ENCODE results near the gene MAD1L1. TPM values are rescaled to one million over a fixed set of nuclear protein-coding genes. Genes with fewer than 3 reads are reported as not detected.

MAD1L1 gene
- total and polyA plus RNA-seq, 2 of the 8 experiments (the other 6 are each of a cell fraction or from before 2014, with no cell fraction given): 40.4 to 44.6 TPM

DNA sequence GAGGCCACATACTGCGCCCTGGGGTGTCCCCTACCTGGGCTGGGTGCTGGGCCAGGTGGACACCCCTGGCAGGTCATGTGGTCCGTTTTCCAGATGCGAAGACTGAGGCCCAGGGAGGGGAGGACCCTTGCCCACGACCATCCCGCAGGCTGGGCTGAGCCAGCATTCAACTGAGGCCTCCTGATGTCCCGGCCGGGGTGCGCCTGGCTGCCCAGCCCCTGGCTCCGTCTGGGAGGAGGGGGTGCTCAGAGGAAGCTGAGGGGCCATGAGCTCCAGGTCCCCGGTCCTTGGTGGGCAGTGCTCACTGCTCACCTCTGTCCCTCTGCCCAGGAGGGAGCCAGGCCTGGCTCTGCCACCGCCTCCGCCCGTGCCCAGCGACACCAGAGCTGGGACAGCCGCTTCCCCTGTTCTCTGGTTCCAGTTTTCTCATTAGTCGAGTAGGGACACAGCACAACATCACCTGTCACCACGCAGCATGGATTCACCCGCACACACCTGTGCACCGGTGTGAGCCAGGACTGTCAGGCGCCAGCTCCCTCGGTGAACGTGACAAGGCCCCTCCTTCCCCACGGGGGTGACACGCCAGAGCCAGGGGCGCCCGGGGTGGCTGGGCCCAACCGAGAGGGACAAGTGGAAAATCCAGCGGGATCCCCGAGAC is 423.0 kb downstream of the MAD1L1 start:
- no peak overlapping the region for H3K4me3 ChIP-seq (ENCODE audit: extremely low read depth in 1 of 4, insufficient read depth in 2 of 4, low read depth in 3 of 4, low read length in 4 of 4)
- no peaks in the 10 kb centered on the region for H3K36me3 ChIP-seq (ENCODE audit: control insufficient read depth in 2 of 4, insufficient read depth in 4 of 4, low read length in 3 of 4)
- no peak overlapping the region for H3K23ac ChIP-seq (ENCODE audit: insufficient read length)
- DNase-seq (ENCODE audit: low read depth in 1 of 2, low spot score in 2 of 2) (no peak), FAIRE-seq (no peak)
- no peak overlapping the region for H3K56ac ChIP-seq (replicated peaks; ENCODE audit: insufficient read length, low read depth, low read length)
- H3K79me2 ChIP-seq (ENCODE audit: control insufficient read depth in 1 of 2, insufficient read depth in 2 of 2, low read length in 2 of 2): no peaks in the 10 kb centered on the region
- no peak overlapping the region for H3K4me2 ChIP-seq (ENCODE audit: insufficient read depth in 1 of 2, low read depth in 2 of 2, low read length in 2 of 2)
- no peak overlapping the region for H3K4ac ChIP-seq (replicated peaks; ENCODE audit: insufficient read length, low read depth, low read length)
- no peak overlapping the region for H3K9ac ChIP-seq (replicated peaks in 1 of 4; ENCODE audit: extremely low read depth in 1 of 4, low read depth in 3 of 4, low read length in 3 of 4)
- no peak overlapping the region; the same call in 1 of the 2 replicates for H4K8ac ChIP-seq (ENCODE audit: extremely low read depth, insufficient read depth, low read length)
- no peak overlapping the region for H2AK5ac ChIP-seq (ENCODE audit: low read depth, low read length)
- H3K9me3 ChIP-seq (ENCODE audit: insufficient read depth in 2 of 2, low read depth in 1 of 2, low read length in 1 of 2): no peaks in the 10 kb centered on the region
- no peak overlapping the region for H2BK20ac ChIP-seq (ENCODE audit: low read length)
- CTCF ChIA-PET (ENCODE audit: partially characterized antibody): interaction anchor here (0.8 to 1.4 kb wide), 2 partner anchors 39 to 74 kb away, joined by 3 to 4 read pairs; no protein-coding TSS in a partner anchor
- H3K23me2 ChIP-seq (ENCODE audit: low read depth, low read length): no peaks in the 10 kb centered on the region
- H2BK120ac ChIP-seq (replicated peaks; ENCODE audit: low read depth, low read length): no peak overlapping the region
- no peak overlapping the region for H2BK15ac ChIP-seq (ENCODE audit: low read length)
- peaks cover 0 to 1% (median 0%) of the 10 kb centered on the region in 4 experiments; a peak in 1 of 7 replicates for H3K4me1 ChIP-seq (replicated peaks in 1 of 4; ENCODE audit: control insufficient read depth in 3 of 4, insufficient read depth in 4 of 4, low read length in 3 of 4)
- POLR2A ChIA-PET (ENCODE audit: partially characterized antibody): no interaction called here
- no peaks in the 10 kb centered on the region for H3K79me1 ChIP-seq (ENCODE audit: low read depth, low read length)
- H4K5ac ChIP-seq (ENCODE audit: insufficient read length, low read depth, low read length): no peak overlapping the region
- no peak overlapping the region for H3K18ac ChIP-seq (ENCODE audit: extremely low read depth, low read length)
- H2BK5ac ChIP-seq (ENCODE audit: low read depth, low read length): no peak overlapping the region
- H2AFZ ChIP-seq (ENCODE audit: low read length): no peak overlapping the region
- H3K27ac ChIP-seq (ENCODE audit: low read depth, low read length): no peak overlapping the region
- no peak overlapping the region for H4K91ac ChIP-seq (replicated peaks; ENCODE audit: insufficient read length, low read length)
- no peaks in the 10 kb centered on the region for H3K27me3 ChIP-seq (replicated peaks in 1 of 4; ENCODE audit: control insufficient read depth in 3 of 4, extremely low read depth in 1 of 4, insufficient read depth in 3 of 4, low read length in 3 of 4)
- peaks cover 0 to 4% of the 10 kb centered on the region in 2 experiments for H4K20me1 ChIP-seq (replicated peaks in 1 of 2; ENCODE audit: control insufficient read depth in 1 of 2, insufficient read depth in 2 of 2, low read length in 2 of 2)
- WGBS, 2 experiments (ENCODE audit: extremely low coverage in 1 of 2, insufficient coverage in 1 of 2, insufficient read length in 1 of 2, insufficient replicate concordance in 2 of 2, low coverage in 1 of 2, low lambda C conversion rate in 2 of 2, missing lambda C conversion rate in 1 of 2): 88% methylated on average over 16 of the region's 29 CpGs; no CpG with 5 or more reads in 1 of the 2 experiments
- no peak overlapping the region for H3K14ac ChIP-seq (ENCODE audit: insufficient read length)
- H2BK12ac ChIP-seq (ENCODE audit: low read depth, low read length): no peak overlapping the region
- TF ChIP-seq EP300 (IDR thresholded peaks at IDR 0.05; ENCODE audit: borderline replicate concordance in 1 of 2, low read depth in 2 of 2, low read length in 2 of 2) (no peak), RNF2 (IDR thresholded peaks at IDR 0.05; ENCODE audit: borderline replicate concordance, low read depth, low read length, missing control alignments, poor library complexity, severe bottlenecking) (no peak), NANOG (IDR thresholded peaks at IDR 0.05; ENCODE audit: insufficient read depth, low read depth, low read length, poor library complexity, severe bottlenecking) (no peak), SIN3A (conservative IDR thresholded peaks at IDR 0.05 in 1 of 2, IDR thresholded peaks at IDR 0.05 in 1 of 2; ENCODE audit: low read depth in 1 of 2, low read length in 2 of 2) (no peak)
- TF ChIP-seq, protein P1, sequence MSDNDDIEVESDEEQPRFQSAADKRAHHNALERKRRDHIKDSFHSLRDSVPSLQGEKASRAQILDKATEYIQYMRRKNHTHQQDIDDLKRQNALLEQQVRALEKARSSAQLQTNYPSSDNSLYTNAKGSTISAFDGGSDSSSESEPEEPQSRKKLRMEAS (IDR thresholded peaks at IDR 0.05): no peak
